ENCODE results near the gene ANO9.

ANO9 gene

GRCh38 chr11:445765-446588 is 4.2 kb upstream of the ANO9 start:
- Histone ChIP-seq H3K27ac (ENCODE audit: low read depth, low read length, poor library complexity, severe bottlenecking) (no peak overlapping the region), H3K4me2 (ENCODE audit: low read length) (no peak overlapping the region), H3K79me2 (ENCODE audit: insufficient read depth, low read length) (no peaks in the 10 kb centered on the region), H3K9me3 (ENCODE audit: low read length) (no peaks in the 10 kb centered on the region), H3K9ac (ENCODE audit: low read length) (no peak overlapping the region), H3K36me3 (ENCODE audit: insufficient read depth, low read length) (no peaks in the 10 kb centered on the region), H3K4me1 (ENCODE audit: insufficient read depth, low read length, severe bottlenecking) (peaks cover 24% of the 10 kb centered on the region), H3K27me3 (ENCODE audit: insufficient read depth, low read length) (0 out of 2 replicates have a peak, but pooled peaks cover 3% of the 10 kb centered on the region), H4K20me1 (ENCODE audit: insufficient read depth, low read length) (no peaks in the 10 kb centered on the region), H3K9me2 (ENCODE audit: low read depth, low read length) (no peaks in the 10 kb centered on the region), H3F3A (ENCODE audit: insufficient read depth, low read length) (no peaks in the 10 kb centered on the region), H3K4me3 (ENCODE audit: low read depth, low read length, poor library complexity, severe bottlenecking) (no peak overlapping the region), H2AFZ (ENCODE audit: low read length) (no peak overlapping the region)
- TF ChIP-seq, protein P1, sequence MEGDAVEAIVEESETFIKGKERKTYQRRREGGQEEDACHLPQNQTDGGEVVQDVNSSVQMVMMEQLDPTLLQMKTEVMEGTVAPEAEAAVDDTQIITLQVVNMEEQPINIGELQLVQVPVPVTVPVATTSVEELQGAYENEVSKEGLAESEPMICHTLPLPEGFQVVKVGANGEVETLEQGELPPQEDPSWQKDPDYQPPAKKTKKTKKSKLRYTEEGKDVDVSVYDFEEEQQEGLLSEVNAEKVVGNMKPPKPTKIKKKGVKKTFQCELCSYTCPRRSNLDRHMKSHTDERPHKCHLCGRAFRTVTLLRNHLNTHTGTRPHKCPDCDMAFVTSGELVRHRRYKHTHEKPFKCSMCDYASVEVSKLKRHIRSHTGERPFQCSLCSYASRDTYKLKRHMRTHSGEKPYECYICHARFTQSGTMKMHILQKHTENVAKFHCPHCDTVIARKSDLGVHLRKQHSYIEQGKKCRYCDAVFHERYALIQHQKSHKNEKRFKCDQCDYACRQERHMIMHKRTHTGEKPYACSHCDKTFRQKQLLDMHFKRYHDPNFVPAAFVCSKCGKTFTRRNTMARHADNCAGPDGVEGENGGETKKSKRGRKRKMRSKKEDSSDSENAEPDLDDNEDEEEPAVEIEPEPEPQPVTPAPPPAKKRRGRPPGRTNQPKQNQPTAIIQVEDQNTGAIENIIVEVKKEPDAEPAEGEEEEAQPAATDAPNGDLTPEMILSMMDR (IDR thresholded peaks at IDR 0.05; ENCODE audit: low read length), result no peak
- no peak for TF ChIP-seq EZH2 (IDR thresholded peaks at IDR 0.05; ENCODE audit: borderline replicate concordance, low read length)

- H2AFZ ChIP-seq (ENCODE audit: low read length), result no peak overlapping the region
- H3K4me1 ChIP-seq (ENCODE audit: insufficient read depth, low read length, severe bottlenecking), result peaks cover 21% of the 10 kb centered on the region
- H3K9me2 ChIP-seq (ENCODE audit: low read depth, low read length), result no peaks in the 10 kb centered on the region
- H3F3A ChIP-seq (ENCODE audit: insufficient read depth, low read length), result no peaks in the 10 kb centered on the region
- no peak overlapping the region for H3K4me3 ChIP-seq (ENCODE audit: low read depth, low read length, poor library complexity, severe bottlenecking)
- no peaks in the 10 kb centered on the region for H3K9me3 ChIP-seq (ENCODE audit: low read length)
- H3K79me2 ChIP-seq (ENCODE audit: insufficient read depth, low read length), result no peaks in the 10 kb centered on the region
- no peaks in the 10 kb centered on the region for H4K20me1 ChIP-seq (ENCODE audit: insufficient read depth, low read length)
- 0 out of 2 replicates have a peak, but pooled peaks cover 4% of the 10 kb centered on the region for H3K27me3 ChIP-seq (ENCODE audit: insufficient read depth, low read length)
- H3K36me3 ChIP-seq (ENCODE audit: insufficient read depth, low read length), result no peaks in the 10 kb centered on the region
- H3K27ac ChIP-seq (ENCODE audit: low read depth, low read length, poor library complexity, severe bottlenecking), result no peak overlapping the region
- H3K9ac ChIP-seq (ENCODE audit: low read length), result no peak overlapping the region
- no peak overlapping the region for H3K4me2 ChIP-seq (ENCODE audit: low read length)
- TF ChIP-seq, protein P1 (IDR thresholded peaks at IDR 0.05; ENCODE audit: low read length), result no peak
- no peak for TF ChIP-seq EZH2 (IDR thresholded peaks at IDR 0.05; ENCODE audit: borderline replicate concordance, low read length)
Observed at GRCh38 chr11:444396-445144, 2.8 kb upstream of the ANO9 start.

DNA sequence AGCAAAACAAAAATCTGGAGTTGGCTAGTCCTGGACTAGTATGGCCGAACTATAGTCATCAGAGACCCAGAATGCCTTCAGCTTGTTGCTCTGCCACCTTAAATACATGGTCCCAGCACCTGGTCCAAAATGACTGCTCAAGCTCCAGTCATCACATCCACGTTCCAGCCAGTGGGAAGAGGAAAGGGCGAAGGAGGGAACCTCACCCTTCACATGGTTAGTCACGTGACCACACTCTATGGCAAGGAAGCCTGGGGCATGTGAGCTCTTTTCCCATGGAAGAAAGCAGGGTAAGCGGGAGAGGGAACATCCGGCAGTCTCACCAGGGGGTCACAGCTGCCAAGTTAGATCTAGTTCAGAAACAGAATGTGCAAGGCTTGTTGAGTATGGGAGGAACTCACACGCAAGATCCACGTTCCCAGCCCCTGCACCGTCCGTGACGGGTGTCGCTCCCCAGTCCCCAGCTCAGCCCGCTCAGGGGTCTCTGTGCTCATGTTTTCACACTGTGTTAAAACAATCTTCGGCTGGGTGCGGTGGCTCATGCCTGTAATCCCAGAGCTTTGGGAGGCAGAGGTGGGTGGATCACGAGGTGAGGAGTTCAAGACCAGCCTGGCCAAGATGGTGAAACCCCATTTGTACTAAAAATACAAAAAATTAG is 1.9 kb upstream of the ANO9 start:
- no peaks in the 10 kb centered on the region for H4K20me1 ChIP-seq (ENCODE audit: insufficient read depth, low read length)
- H3K4me1 ChIP-seq (ENCODE audit: insufficient read depth, low read length, severe bottlenecking), result peaks cover 12% of the 10 kb centered on the region
- H3K4me3 ChIP-seq (ENCODE audit: low read depth, low read length, poor library complexity, severe bottlenecking), result no peak overlapping the region
- H2AFZ ChIP-seq (ENCODE audit: low read length), result no peak overlapping the region
- no peak overlapping the region for H3K4me2 ChIP-seq (ENCODE audit: low read length)
- H3K9me2 ChIP-seq (ENCODE audit: low read depth, low read length), result no peaks in the 10 kb centered on the region
- 0 out of 2 replicates have a peak, but pooled peaks cover 4% of the 10 kb centered on the region for H3K27me3 ChIP-seq (ENCODE audit: insufficient read depth, low read length)
- H3K27ac ChIP-seq (ENCODE audit: low read depth, low read length, poor library complexity, severe bottlenecking), result no peak overlapping the region
- no peaks in the 10 kb centered on the region for H3K9me3 ChIP-seq (ENCODE audit: low read length)
- TF ChIP-seq, protein P1 (IDR thresholded peaks at IDR 0.05; ENCODE audit: low read length), result no peak
- TF ChIP-seq EZH2 (IDR thresholded peaks at IDR 0.05; ENCODE audit: borderline replicate concordance, low read length), result no peak
- H3K9ac ChIP-seq (ENCODE audit: low read length), result no peak overlapping the region
- no peaks in the 10 kb centered on the region for H3K36me3 ChIP-seq (ENCODE audit: insufficient read depth, low read length)
- H3F3A ChIP-seq (ENCODE audit: insufficient read depth, low read length), result no peaks in the 10 kb centered on the region
- no peaks in the 10 kb centered on the region for H3K79me2 ChIP-seq (ENCODE audit: insufficient read depth, low read length)

Data from OCI-LY1 (cell line).